HG03439 (cell line): ENCODE results near the gene SLC4A1AP.

Experiments used
- ATAC-seq: cut with Tn5 transposase; IDR thresholded peaks from one replicate; pipeline ENCODE4 v1.9.1; 2021; ENCODE audit warnings: mild to moderate bottlenecking, moderate library complexity; ENCODE audit not compliant: unreplicated experiment

Gene SLC4A1AP

DNA sequence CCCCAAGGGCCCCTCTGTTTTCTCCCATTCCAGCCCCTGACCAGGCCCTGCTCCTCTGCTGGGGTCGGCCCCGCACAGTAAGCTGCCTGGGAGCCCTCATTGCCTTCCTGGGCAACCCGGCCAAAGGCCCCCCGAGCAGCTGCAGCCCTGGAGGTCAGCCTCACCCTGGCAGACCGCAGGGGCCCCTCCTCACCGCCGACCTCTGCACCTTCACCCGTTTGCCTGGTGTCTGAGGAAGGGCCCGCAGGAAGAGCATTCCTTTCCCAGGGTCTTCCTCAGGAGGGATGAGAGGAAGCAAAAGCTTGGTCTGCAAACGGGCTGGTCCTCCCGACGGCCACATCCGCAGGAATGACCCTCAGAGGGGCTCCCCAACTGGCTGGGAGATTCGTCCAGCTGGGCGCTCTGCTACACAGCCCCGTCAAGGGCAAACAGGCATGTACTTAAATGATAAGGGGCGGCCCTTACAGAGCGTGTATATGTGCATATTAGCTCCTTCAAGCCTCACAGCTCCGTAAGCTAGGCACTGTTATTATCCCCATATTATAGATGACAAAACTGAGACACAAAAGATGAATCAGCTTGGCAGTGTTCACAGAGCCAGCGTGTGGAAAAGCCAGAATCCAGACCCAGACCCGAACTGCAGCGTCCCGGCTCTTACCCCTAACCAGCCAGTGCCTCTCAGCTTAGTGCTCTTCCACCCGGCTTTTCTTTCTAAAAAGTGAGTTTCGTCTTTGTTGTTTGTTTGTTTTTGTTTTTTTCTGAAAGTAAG is 52.8 kb downstream of the SLC4A1AP start:
- no peak for ATAC-seq

DNA sequence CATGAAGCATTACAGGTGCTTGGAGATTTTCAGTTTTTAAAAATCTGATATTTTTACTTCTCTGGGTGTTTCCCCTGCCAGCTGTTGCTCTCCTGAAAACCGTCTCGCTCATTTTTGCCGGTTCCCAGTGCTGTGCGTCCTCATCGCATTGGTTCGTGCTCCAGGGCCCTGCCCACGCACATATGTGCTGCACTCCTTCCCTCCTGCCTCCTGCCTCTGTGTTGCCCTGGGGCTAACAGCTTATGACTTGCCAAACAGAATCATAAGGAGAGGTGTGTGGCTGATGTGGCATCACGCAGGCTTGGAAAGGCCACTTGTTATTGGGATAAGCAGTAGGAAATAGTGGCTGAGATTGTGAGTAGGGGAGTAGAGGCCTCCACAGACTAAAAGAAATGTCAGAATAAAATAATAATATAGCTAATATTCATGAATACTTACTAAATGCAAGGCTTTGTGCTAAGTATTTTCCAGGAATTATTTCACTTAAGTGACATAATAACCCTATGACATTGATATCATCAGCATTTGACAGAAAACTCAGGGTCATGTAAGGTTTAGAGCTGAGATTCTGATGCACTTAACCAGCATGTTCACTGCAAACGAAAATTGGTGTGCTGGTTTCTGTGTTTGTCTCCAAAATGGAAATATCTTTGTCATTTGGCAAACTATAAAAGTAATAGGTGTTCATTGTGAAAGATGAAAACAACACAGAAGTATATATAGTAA is 53.5 kb downstream of the SLC4A1AP start:
- no peak for ATAC-seq

DNA sequence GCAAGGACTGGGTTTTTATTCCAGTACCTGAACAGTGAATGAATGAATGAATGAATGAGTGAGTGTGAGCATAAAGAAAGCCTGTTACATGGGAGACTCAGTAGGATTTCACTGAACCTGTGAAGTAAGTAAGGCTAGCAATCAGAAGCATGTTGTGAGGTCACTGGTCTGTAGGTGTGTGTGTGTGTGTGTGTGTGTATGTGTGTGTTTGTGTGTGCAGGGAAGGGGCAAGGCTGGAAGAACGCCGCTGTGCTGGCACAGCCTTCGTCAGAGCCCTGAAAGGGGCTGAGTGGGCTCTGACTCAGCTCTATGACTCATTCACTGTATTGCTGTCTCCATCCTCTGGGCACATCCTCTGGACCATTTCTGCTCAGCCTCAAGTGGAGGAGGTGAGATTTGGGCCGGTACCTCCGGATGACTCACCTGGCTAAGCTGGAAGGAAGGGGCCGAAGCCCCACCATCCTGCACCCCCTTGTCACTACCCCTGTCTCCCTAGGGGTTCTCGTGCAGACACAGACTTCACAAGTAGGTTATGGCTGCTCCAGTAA is 56.4 kb downstream of the SLC4A1AP start:
- no peak for ATAC-seq

DNA sequence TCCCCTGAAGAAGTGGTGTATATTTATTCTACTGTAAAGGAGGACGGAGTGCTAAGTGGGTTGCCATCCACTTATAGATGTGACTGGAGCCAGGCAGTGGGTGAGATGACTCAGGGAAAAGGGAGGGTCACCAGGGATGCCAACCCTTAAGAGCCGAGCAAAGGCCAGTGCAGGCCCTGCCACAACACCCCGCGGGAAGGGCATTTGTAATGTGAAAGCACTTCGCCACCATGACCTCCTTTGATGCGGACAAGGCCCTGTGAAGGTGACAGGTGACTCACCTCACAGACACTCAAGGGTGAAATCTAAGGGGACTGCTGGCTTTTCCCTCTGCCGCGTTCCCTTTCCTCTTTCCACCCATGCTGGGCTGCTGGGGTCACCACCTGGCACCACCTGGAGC is 57.6 kb downstream of the SLC4A1AP start:
- no peak for ATAC-seq

DNA sequence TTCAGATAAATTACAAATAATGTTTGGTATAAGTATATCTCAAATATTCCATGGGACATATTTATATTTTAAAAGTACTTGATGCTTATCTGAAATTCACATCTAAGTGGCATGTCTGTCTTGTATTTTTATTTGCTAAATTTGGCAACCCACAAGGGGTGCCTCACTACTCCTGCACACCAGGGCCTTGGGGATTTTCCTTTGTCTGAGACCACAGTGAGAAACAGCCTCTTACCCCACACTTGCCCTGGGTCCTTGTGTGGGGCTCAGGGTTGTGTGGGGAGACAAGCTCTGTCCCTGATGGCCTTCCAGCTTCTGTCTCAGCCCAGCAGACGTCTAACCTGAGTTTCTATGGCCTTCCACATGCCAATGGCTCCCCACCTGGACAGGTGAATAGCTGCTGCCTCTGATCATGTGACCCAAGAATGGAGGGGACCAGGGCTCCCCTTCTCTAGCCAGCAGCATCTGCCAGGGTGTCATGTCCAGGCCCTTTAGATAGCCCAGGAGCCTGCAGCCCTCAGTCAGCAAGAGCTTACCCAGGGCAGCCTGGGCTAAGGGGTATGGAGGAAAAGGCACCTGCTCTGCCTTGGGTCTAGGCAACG is 58.3 kb downstream of the SLC4A1AP start:
- no peak for ATAC-seq

DNA sequence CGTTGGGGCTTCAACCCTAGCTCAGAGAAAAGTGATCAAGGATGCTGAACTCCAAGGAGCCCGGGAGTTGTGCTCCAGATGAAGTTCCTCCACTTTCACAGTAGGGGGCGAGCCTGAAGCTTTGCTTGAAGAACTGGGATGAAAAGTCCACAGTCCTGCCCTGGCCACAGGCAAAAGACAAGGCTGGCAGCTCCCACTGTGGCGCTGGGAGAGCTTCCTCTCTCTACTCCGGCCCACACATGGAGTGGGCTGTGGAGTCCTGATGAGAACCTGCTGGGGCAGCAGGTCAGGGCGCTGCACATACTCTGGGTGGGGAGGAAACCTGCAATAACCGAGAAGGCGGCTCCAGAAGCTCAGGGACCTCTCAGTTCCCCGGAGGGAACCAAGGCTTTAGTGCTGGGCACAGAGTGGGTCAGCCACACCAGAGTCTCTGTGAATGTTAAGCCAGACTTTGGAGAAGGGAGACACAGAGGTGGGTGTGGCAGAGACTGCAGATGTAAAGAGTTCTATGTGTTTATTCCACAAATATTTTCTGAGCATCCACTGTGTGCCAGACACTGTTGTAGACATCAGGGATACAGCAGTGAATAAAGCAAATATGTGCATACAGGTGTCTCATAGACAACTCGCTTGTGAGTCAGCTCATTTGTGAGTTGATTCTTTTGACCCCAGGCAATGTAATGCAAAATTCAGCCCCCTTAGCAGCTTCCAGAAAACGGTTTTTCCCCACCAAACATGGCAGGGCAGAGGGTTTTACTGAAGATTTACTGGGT is 59.9 kb downstream of the SLC4A1AP start:
- ATAC-seq: no peak

DNA sequence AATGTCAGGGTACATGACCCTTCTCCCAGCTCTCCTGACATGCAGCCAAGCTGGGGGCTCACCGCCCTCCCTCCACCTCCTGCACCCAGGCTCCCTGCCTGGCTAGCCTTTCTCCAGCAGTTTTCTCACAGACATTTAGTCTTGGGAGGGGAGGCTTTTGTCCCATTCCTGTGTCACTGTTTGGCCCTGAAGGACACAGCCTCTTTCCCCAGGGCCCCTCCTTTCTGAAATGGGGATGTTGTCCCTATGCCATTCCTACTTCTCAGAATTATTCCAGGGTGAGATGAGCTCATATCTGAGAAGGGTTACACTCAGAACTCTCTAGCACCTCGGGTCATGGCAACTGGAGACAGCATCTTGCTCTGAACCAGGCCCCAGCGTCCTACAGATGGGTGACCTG is 60.5 kb downstream of the SLC4A1AP start:
- ATAC-seq: no peak

DNA sequence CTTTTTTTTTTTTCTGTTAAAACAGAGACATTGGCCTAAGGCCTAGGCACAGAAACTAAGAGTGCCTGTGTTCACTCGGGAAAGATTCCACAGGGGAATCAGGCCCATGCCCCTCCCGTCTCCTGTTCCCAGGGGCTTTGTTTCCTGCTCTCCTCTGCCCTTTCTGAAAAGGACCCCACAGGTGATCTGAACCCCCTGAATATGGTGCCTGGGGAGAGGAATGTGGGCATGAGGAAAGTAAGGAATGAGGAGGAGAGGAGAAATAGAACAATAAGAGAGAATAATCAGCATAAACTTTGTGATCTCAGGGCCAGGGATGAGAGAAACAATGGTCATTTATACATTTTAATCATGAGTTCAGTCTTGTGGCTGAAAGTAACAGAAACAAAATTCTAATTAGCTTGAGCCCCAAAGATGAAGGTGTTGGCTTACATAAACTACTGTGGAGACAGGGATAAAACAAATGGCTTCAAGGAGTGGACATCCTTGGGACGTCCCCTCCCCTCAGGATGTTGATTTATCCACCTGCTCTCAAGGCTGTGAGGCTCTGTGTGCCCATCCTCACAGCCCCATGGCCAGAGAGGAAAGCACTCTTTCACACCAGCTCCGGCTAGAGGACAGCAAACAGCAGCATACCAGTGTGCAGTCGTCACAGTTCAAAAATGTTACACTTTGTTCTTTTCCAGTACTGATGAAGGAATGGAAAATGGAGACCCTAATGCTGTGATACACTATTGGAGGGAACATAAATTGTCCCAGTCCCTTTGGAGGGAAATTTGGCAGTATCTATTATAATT is 61.4 kb downstream of the SLC4A1AP start:
- ATAC-seq: no peak

DNA sequence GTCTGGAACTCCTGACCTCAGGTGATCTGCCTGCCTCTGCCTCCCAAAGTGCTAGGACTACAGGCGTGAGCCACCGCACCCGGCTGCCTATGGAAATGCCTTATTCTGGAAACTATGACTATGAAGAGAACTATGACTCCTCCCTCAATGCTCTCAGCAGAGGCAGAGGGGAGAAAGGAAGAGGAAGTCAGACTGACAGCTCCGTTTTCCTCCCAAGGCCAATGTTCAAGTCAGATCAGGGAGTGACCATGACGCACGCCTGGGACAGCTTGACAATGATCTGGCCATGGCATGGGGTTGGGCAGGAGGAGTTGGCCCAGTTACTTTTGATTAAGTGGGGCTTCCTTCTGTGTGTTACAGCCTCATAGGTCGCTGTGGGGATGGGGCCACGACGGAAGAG is 63.6 kb downstream of the SLC4A1AP start:
- no peak for ATAC-seq

DNA sequence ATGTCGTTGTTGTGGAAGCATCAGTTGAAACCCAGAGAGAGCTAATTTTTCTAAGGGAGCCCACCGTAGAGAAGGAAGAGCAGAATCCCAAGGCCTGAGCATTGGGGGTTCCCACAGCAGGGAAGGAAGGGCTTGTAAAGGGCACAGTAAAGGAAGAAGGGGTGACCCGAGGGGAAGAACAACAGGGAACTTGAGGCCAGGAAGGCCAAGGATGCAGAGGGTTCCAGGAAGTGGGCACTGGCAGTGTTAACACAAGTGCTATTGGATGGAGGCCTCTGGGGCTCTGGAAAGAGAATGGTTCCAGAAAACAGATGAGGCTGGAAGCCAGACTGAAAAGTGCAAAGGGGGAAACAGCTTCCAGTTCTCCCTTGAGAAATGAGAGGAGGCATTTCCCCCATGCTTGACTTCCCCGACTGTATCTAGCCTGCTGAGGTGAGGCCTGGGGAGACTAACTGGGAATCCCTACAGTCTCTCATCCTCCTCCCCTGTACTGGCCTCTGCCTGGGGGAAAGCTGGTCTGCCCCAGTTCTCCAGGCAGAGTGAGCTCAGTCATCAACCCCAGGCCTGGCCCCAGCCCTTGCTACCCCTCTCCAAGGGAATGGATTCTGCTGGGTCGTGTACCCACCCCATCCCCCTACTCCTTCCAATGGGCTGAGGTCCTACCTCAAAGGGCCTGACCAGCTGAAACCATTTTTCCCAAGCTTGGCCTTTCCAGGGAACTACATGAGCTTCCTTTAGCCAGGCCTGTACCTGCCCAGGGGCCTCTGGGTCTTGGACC is 64.6 kb downstream of the SLC4A1AP start:
- no peak for ATAC-seq

DNA sequence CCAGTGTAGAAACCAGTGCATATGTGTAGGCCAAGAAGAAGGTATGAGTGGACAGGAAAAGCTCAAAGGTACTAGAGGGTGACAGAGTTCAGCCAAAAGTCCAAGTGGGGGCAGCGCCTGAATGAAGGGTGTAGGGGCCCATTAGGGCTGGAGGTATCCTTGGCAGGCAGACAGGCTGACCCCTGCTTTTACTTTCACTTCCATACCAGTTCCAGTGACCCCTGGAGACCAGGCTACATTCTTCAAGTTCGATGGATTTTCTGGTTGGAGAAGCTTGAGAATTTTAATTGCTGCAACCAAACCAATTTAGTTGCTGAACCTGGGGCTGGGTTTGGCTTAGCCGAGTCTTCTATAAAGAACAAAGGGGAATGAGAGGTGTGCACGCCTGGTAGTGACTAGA is 65.5 kb downstream of the SLC4A1AP start:
- ATAC-seq: no peak

DNA sequence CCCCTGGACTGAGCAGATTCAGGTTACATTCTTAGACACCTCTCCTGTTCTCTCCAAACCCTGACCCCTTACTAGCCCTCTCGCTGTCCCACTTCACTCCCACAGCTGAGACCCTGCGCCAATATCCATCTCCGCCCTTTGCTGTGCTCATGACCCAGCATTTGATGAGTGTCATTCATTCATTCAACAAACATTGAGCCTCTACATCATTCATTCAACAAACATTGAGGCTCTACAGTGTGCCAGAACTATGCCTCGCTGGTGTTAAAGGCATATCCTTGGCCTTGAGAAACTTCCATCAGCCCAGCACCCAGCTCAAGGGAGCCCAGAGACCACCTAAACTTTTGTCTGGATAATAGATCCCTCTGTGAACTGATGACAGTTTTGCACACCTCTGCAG is 65.9 kb downstream of the SLC4A1AP start:
- ATAC-seq: no peak

DNA sequence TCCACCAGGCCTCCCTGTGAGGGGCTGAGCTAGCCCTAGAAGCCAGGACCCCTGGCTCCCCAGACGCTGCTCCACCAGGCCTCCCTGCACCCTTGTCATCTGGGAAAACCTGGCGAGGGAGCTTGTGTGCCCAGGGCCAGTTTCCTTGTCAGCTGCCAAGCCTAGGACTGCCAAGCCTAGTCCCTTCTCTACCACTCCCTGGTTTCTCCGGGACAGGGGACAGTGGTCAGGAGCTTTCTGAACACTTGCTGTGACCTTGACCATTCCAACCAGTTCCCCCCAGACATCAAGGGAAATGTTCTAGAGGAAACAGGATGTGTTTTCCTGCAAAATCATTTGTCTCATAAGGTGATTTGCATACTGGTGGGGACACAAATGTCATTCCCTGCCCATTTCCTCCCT is 66.6 kb downstream of the SLC4A1AP start:
- no peak for ATAC-seq

DNA sequence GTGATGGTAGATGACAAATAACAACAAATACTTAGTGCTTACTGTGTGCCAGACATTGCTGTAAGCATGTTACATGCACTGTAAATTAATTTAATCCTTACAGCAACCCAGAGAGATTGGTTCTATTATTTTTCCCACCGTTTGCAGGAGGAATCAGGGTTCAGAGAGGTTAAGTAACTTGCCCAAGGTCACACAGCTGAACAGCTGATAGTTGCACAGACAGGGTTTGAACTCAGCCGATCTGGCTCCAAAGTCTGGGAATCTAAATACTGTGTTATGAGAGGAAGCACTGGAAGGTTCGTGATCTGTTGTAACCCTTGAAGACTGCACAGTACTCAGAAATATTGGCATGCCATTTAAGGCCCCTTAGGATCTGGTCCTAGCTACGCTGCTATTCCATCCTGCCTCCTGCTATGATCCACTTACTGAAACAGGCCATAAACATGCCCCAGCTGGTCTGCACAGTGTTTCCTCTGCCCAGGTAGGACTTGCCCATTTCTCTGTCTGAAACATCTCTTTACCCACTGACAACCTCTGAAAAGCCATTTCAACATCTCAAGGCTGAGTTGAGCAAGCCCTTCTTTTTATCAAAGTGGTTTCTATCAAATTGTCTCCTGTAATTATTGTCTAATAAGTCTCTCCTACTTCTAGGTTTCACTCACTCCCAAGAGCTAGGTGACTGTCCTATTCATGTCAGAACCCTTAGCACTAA is 67.4 kb downstream of the SLC4A1AP start:
- no peak for ATAC-seq

DNA sequence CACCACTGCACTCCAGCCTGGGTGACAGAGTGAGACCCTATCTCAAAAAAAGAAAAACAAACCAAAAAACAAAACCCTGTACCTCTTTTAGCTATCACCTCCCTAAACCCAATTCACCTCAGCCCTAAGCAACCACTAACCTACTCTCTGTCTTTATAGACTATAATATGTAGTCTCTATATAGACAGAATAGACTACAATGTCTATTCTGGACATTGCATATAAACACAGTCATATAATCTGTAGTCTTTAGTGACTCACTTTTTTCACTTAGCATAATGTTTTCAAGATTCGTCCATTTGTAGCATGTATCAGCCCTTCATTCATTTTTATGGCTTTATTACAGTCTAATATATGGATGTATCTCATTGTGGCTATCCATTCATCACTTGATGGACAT is 70.6 kb downstream of the SLC4A1AP start:
- ATAC-seq: no peak

DNA sequence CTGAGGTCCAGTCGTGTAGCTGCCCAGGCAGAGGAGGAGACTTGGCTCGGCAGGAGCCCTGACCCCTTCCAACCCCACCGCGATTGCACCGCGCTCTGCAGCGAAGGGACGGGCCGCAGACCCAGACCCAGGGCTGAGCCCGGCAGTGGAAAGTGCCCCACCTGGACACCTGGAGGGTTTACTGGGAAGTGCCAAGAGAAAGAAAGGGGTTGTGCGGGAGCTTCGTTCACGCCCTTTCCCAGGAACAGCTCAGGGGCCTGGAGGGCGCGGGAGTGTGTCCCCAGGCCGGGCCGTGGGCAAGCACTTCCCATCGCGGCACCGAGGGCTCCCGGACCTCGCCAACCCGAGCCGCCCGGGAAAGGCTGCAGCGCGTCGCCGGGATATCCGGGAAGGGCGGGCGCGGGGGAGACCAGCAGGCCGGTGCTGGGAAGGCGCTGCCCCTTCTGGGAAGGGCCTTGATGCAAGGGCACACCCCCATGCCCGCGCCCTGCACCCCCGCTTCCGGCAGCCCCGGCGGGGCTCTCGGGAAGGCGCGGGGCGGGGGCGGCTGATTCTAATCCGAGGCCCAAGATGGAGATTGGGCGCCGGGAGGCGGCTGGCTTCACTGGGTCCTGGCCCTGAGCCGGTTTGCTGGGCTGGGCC is 71.7 kb downstream of the SLC4A1AP start:
- ATAC-seq: no peak

DNA sequence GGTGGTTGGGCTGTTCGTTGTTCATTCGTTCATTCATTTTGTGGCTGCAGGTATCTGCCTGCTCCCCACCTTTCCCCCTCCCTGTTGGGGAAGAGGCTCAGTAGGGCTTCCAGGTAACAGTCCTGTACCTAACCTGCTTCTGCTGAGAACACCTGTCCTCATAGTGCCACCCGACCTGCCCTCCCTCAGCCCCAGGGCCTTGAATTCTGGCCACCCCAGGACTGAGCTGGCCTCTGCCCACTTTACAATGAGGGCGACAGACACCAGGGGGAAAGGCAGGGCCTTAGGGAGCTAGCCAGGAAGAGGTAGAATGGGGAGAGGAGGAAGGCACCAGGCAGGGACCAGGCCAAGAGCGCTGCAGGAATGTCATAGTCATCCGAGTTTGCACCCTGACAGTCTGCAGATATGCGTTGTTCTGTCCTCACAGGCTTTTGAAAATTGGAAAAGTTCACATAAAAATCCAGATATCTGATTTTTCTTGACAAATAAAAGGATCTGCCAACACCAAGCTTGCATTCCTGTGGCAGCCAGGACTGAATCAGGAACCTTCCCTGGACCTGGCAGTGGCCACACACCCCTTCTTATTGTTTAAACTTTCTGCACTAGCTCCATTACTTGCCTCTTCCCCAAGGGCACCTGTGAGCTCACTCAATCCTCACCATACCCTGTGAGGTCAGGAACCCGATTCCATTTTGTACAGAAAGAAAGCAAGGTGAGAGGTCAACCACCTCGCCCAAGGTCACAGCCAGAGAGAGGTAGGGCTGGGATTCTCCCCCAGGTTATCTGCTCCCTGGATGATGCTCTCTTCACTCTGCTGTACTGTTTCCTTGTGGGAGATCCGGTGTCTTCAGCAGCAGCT is 72.6 kb downstream of the SLC4A1AP start:
- ATAC-seq: no peak

DNA sequence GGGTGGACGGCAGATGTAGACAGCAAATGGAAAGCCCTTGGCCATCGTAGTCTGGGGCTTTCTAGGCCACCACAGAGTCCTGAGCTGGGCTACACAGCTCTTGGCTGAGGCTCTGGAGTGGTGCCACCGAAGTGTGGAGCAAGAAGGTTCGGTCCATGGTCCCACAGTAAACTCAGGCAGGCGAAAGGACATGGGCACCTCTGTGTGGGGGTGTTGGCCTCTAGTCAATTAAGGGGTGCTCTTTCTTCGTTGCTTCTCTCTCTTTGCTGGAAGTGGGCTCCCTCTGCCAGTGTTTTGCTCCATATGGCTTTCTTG is 73.2 kb downstream of the SLC4A1AP start:
- ATAC-seq: no peak
